HepG2 (cell line): Measurements from ENCODE around the gene UCHL3. TPM values are rescaled to one million over a fixed set of nuclear protein-coding genes. Genes with fewer than 3 reads are reported as not detected.

ENCODE experiments used
- ATAC-seq: fragments of 200-7000 bp; cut with Tn5 transposase; 3 replicates; pipeline ENCODE4 v1.9.1; 2020; ENCODE audit warnings: mild to moderate bottlenecking, moderate library complexity
- BruUV-seq: library from RNA; stranded (reverse); fragments of 400-500 nt; replicated peaks from 2 replicates; lab custom pipeline; 2021; lab: Mats Ljungman, UMichigan
- CTCF ChIA-PET: fragments of 300-600 bp; formaldehyde crosslinking; extraction: SDS; loops from one replicate; lab custom pipeline; 2021; ENCODE audit warnings: low total read pairs, inconsistent platforms, low intra/inter-chr PET ratio; lab: Yijun Ruan, JAX
- POLR2A ChIA-PET: fragments of 350-600 bp; sonication (Branson Sonifier 250); formaldehyde crosslinking; loops from one replicate; lab custom pipeline; 2020; ENCODE audit warnings: antibody characterized with exemption, inconsistent platforms; lab: Yijun Ruan, JAX
- DNase-seq: peaks from one replicate; pipeline ENCODE4 v3.0.0-alpha.2; 2015; ENCODE audit warnings: low spot score
- FAIRE-seq: peaks from 3 replicates; lab custom pipeline; 2011; peaks lifted over from hg19 to GRCh38; lab: Jason Lieb, UNC
- H2AFZ ChIP-seq: one replicate; pipeline ENCODE4 v1.6.1; 2011; ENCODE audit warnings: low read length, inconsistent platforms
- H3K27ac ChIP-seq: fragments of 300-600 bp; 3 replicates; pipeline ENCODE4 v1.8.0; 2011; ENCODE audit warnings: mixed run types, mild to moderate bottlenecking, mixed read lengths, low read length, inconsistent platforms; ENCODE audit not compliant: insufficient read depth; ENCODE audit errors: extremely low read length
- H3K27me3 ChIP-seq, 2 experiments: fragments of 200-600 bp in 1 of 2; 2 replicates in 1 of 2; 3 replicates in 1 of 2; pipeline versions ENCODE4 v1.6.0 to v1.8.0; 2011; ENCODE audit warnings: low read length in 2 of 2, mild to moderate bottlenecking in 2 of 2, moderate library complexity in 2 of 2, inconsistent platforms in 1 of 2; ENCODE audit not compliant: insufficient read depth in 2 of 2, control insufficient read depth in 1 of 2
- H3K36me3 ChIP-seq, 2 experiments: fragments of 200-600 bp in 1 of 2; replicated peaks in 1 of 2; 2 replicates in 1 of 2; 3 replicates in 1 of 2; pipeline versions ENCODE4 v1.5.1 to v1.8.0; 2011; ENCODE audit warnings: low read length in 2 of 2, inconsistent platforms in 1 of 2; ENCODE audit not compliant: insufficient read depth in 2 of 2, control insufficient read depth in 1 of 2
- H3K4me1 ChIP-seq: 2 replicates; pipeline ENCODE4 v1.5.1; 2012; ENCODE audit warnings: low read length, inconsistent platforms; ENCODE audit not compliant: insufficient read depth
- H3K4me2 ChIP-seq: 2 replicates; pipeline ENCODE4 v1.6.0; 2011; ENCODE audit warnings: low read depth, low read length, inconsistent platforms
- H3K4me3 ChIP-seq, 3 experiments: fragments of 200-600 bp in 1 of 3; sonication (generic), shearing (Covaris generic) in 1 of 3; replicated peaks in 1 of 3; 2 replicates each; pipeline ENCODE4 v1.5.1; 2011 to 2016; ENCODE audit warnings: low read length in 3 of 3, inconsistent platforms in 2 of 3, low read depth in 2 of 3, mild to moderate bottlenecking in 2 of 3, control low read depth in 1 of 3, mixed read lengths in 1 of 3; ENCODE audit not compliant: insufficient read depth in 1 of 3
- H3K79me2 ChIP-seq: one replicate; pipeline ENCODE4 v1.6.1; 2011; ENCODE audit warnings: low read length, inconsistent platforms; ENCODE audit not compliant: insufficient read depth
- H3K9ac ChIP-seq: 2 replicates; pipeline ENCODE4 v1.6.0; 2011; ENCODE audit warnings: mild to moderate bottlenecking, low read depth, low read length, inconsistent platforms; ENCODE audit not compliant: insufficient read depth
- H3K9me3 ChIP-seq: 2 replicates; pipeline ENCODE4 v1.5.1; 2012; ENCODE audit warnings: mild to moderate bottlenecking, low read length
- H4K20me1 ChIP-seq: 2 replicates; pipeline ENCODE4 v1.6.0; 2011; ENCODE audit warnings: inconsistent platforms, mild to moderate bottlenecking, low read length, moderate library complexity; ENCODE audit not compliant: insufficient read depth
- ARID2 ChIP-seq: sonication (generic); formaldehyde crosslinking; IDR thresholded peaks from 2 replicates; pipeline ENCODE4 v1.8.1; 2022; ENCODE audit warnings: mild to moderate bottlenecking, missing genetic modification reagents, borderline replicate concordance
- DBP ChIP-seq: sonication (generic); formaldehyde crosslinking; IDR thresholded peaks from 2 replicates; pipeline ENCODE4 v1.4.0; 2020; ENCODE audit warnings: missing genetic modification reagents; ENCODE audit errors: not compliant biosample characterization
- GTF2F1 ChIP-seq: fragments of 150-350 bp; IDR thresholded peaks from 2 replicates; pipeline ENCODE4 v1.6.1; 2014; ENCODE audit warnings: low read length
- HDAC1 ChIP-seq: sonication (generic); formaldehyde crosslinking; IDR thresholded peaks from 2 replicates; pipeline ENCODE4 v1.5.1; 2020; ENCODE audit warnings: mild to moderate bottlenecking, missing genetic modification reagents
- HMGA1 ChIP-seq: sonication (generic); formaldehyde crosslinking; conservative IDR thresholded peaks from 2 replicates; pipeline ENCODE4 v1.4.0; 2020; ENCODE audit warnings: missing genetic modification reagents
- JUN ChIP-seq: sonication (generic); formaldehyde crosslinking; IDR thresholded peaks from 2 replicates; pipeline ENCODE4 v1.4.0; 2020; ENCODE audit warnings: mild to moderate bottlenecking, missing genetic modification reagents
- MYC ChIP-seq: sonication (generic); formaldehyde crosslinking; IDR thresholded peaks from 2 replicates; pipeline ENCODE4 v1.9.0; 2021; ENCODE audit warnings: missing genetic modification reagents, borderline replicate concordance
- NFIB ChIP-seq: sonication (generic); formaldehyde crosslinking; IDR thresholded peaks from 2 replicates; pipeline ENCODE4 v1.9.0; 2021; ENCODE audit warnings: missing genetic modification reagents, mild to moderate bottlenecking, borderline replicate concordance
- SSRP1 ChIP-seq: IDR thresholded peaks from 2 replicates; pipeline ENCODE4 v1.6.1; 2016; ENCODE audit warnings: control low read depth
- U2AF2 ChIP-seq: fragments of 200-400 bp; formaldehyde crosslinking; IDR thresholded peaks from 2 replicates; pipeline ENCODE4 v1.6.1; 2017; ENCODE audit warnings: low read depth, mild to moderate bottlenecking, low read length
- YY1 ChIP-seq: IDR thresholded peaks from 2 replicates; pipeline ENCODE4 v1.6.1; 2011; ENCODE audit warnings: low read length, low read depth, moderate library complexity, mild to moderate bottlenecking; ENCODE audit not compliant: insufficient read depth, insufficient replicate concordance
- ZBTB43 ChIP-seq: sonication (generic); formaldehyde crosslinking; conservative IDR thresholded peaks from 2 replicates; pipeline ENCODE4 v1.4.0; 2020; ENCODE audit warnings: missing genetic modification reagents
- ZMYM2 ChIP-seq: sonication (generic); formaldehyde crosslinking; IDR thresholded peaks from 2 replicates; pipeline ENCODE4 v1.8.0; 2022; ENCODE audit warnings: mild to moderate bottlenecking, missing genetic modification reagents
- ZNF44 ChIP-seq: sonication (generic); formaldehyde crosslinking; IDR thresholded peaks from 2 replicates; pipeline ENCODE4 v1.5.1; 2020; ENCODE audit warnings: mild to moderate bottlenecking, missing genetic modification reagents
- ZNF552 ChIP-seq: sonication (generic); formaldehyde crosslinking; IDR thresholded peaks from 2 replicates; pipeline ENCODE4 v1.9.0; 2022; ENCODE audit warnings: missing genetic modification reagents, mild to moderate bottlenecking, borderline replicate concordance
- ZNF629 ChIP-seq: sonication (generic); formaldehyde crosslinking; conservative IDR thresholded peaks from 2 replicates; pipeline ENCODE4 v1.5.0; 2020; ENCODE audit warnings: missing genetic modification reagents
- ZNF83 ChIP-seq: sonication (generic); formaldehyde crosslinking; IDR thresholded peaks from 2 replicates; pipeline ENCODE4 v1.4.0; 2020; ENCODE audit warnings: missing genetic modification reagents, mild to moderate bottlenecking, borderline replicate concordance
- ZNF841 ChIP-seq: sonication (generic); formaldehyde crosslinking; IDR thresholded peaks from 2 replicates; pipeline ENCODE4 v1.8.1; 2023; ENCODE audit warnings: missing genetic modification reagents, borderline replicate concordance
- WGBS: methylation state at CpG from one replicate; pipeline ENCODE4 v1.1.6; 2017; ENCODE audit warnings: low lambda C conversion rate; 5-methylcytosine and 5-hydroxymethylcytosine counted together
- in situ Hi-C: cut with HindIII; loops from 2 replicates; pipeline ENCODE4 v1.10.0; 2017; ENCODE audit warnings: low pct_unique_long_range_greater_than_20kb; ENCODE audit not compliant: extremely low pct_ligation_motif_present
- intact Hi-C: fragments of 100-400 bp; cut with micrococcal nuclease; formaldehyde crosslinking; loops from one replicate; pipeline ENCODE4 v1.10.0; 2022; ENCODE audit not compliant: unreplicated experiment
- polyA plus RNA-seq, 8 experiments: library from polyadenylated mRNA; depleted of rRNA in 3 of 8; stranded (reverse) in 7 of 8; unstranded in 1 of 8; fragments of >200 nt; fragmentation: Illumina TruSeq in 4 of 8; extraction: Trizol in 4 of 8; gene quantifications; 2 replicates each; pipeline versions ENCODE4 v1.2.1 to v1.2.3, GENCODE V29; 2011 to 2016; ENCODE audit warnings: low read depth in 4 of 8, missing spikeins in 1 of 8, mixed read lengths in 1 of 8; ENCODE audit not compliant: insufficient read depth in 1 of 8
- total RNA-seq, 5 experiments: library from RNA; depleted of rRNA; stranded (reverse); fragments of >200 nt; fragmentation: Illumina TruSeq; extraction: Trizol; gene quantifications; 2 replicates each; pipeline ENCODE4 v1.2.3, GENCODE V29; 2016; ENCODE audit warnings: low read depth in 1 of 5

The UCHL3 gene
- total and polyA plus RNA-seq, 2 of the 13 experiments (the other 11 are each of a cell fraction or from before 2014, with no cell fraction given) = 36.2 to 93.3 TPM

- TF ChIP-seq HMGA1 = no peak
- no peak for TF ChIP-seq U2AF2
- TF ChIP-seq ARID2 (CRISPR knock-in tag) = no peak
- no peak for TF ChIP-seq ZNF44 (CRISPR knock-in tag)
Observed at GRCh38 chr13:75641026-75641425, 91.4 kb downstream of the UCHL3 start (continued).

GRCh38 chr13:75643182-75643581 is 93.6 kb downstream of the UCHL3 start:
- Histone ChIP-seq H4K20me1 (no peaks in the 10 kb centered on the region), H3K27ac (no peak overlapping the region), H3K4me1 (peaks cover 1% of the 10 kb centered on the region; the same call in 1 of the 2 replicates), H3K9me3 (no peaks in the 10 kb centered on the region), H3K36me3 (no peaks in the 10 kb centered on the region), H2AFZ (no peak overlapping the region), H3K79me2 (no peaks in the 10 kb centered on the region), H3K4me3 (no peak overlapping the region), H3K9ac (no peak overlapping the region), H3K4me2 (no peak overlapping the region), H3K27me3 (no peaks in the 10 kb centered on the region)
- in situ Hi-C loops = no loop called here
- WGBS = 85% methylated on average over 1 of the region's 1 CpG
- POLR2A ChIA-PET = no interaction called here
- intact Hi-C loops = no loop called here
- ATAC-seq = no peak
- TF ChIP-seq MYC (CRISPR knock-in tag) (no peak), NFIB (CRISPR knock-in tag) (no peak), ZNF629 (no peak), HDAC1 (no peak), DBP (CRISPR knock-in tag) (no peak), SSRP1 (CRISPR knock-in tag) (no peak), ZBTB43 (CRISPR knock-in tag) (no peak), ZNF83 (no peak), JUN (no peak), ZNF841 (CRISPR knock-in tag) (no peak), GTF2F1 (no peak), ZMYM2 (no peak), ZNF552 (CRISPR knock-in tag) (no peak), HMGA1 (no peak), YY1 (no peak)
- no peak for DNase-seq
- FAIRE-seq = no peak
- CTCF ChIA-PET = no interaction called here
- no TSS peak for BruUV-seq
